ENCODE measurements around the gene PPP2R2C. TPM values are rescaled to one million over a fixed set of nuclear protein-coding genes. Genes with fewer than 3 reads are reported as not detected.
A peak's percentile ranks its signal among the peaks of the same experiment; 100 is the strongest.

Gene PPP2R2C
- total RNA-seq, 2 experiments from 2014 or later: not detected

DNA sequence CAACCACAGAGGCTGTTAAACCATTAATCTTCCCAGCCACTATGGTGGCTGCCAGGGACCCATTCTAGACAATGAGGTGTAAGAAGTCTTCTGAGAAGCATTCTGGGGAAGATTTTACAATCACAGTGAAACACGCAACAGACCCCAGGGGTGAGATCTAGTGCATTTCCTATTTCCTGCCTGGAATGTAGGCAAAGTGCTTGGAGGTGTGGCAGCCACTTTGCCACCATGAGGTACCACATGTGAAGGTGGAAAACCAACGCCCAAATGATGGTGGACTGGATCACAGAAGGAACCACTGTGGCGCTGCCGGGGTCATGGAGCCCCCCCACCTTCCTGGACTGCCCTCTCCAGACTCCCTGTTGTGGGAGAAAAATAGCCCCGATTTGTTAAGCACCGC, 140.9 kb downstream of the PPP2R2C start:
- Mint-ChIP-seq H3K4me1 (peaks cover 2% of the 10 kb centered on the region), H3K27ac (no peak overlapping the region), H3K9me3 (peaks cover 3% of the 10 kb centered on the region), H3K4me3 (no peak overlapping the region), H3K27me3 (peaks cover 20% of the 10 kb centered on the region), H3K36me3 (ENCODE audit: low read depth) (no peaks in the 10 kb centered on the region)
- CTCF ChIA-PET: interaction anchor here (0.6 to 14.4 kb wide), 33 partner anchors 10 to 1473 kb away, joined by 3 to 341 read pairs (median 5); partner anchors contain the start of genes JAKMIP1 and WFS1
- no peak for DNase-seq
- POLR2A ChIA-PET: interaction anchor here (0.5 to 1.5 kb wide), 3 partner anchors 57 to 152 kb away, joined by 3 to 6 read pairs (median 3); no protein-coding TSS in a partner anchor

GRCh38 chr4:6331018-6331417, 141.4 kb downstream of the PPP2R2C start:
- peak; percentile 47 for DNase-seq
- peaks cover 2% of the 10 kb centered on the region for H3K4me1 Mint-ChIP-seq
- H3K27ac Mint-ChIP-seq: no peak overlapping the region
- H3K9me3 Mint-ChIP-seq: peaks cover 3% of the 10 kb centered on the region
- CTCF ChIA-PET: interaction anchor here (0.6 to 14.4 kb wide), 35 partner anchors 10 to 1473 kb away, joined by 3 to 341 read pairs (median 4); partner anchors contain the start of genes JAKMIP1 and WFS1
- no peaks in the 10 kb centered on the region for H3K36me3 Mint-ChIP-seq (ENCODE audit: low read depth)
- POLR2A ChIA-PET: interaction anchor here (0.5 to 1.7 kb wide), 4 partner anchors 11 to 151 kb away, joined by 3 to 6 read pairs (median 4); no protein-coding TSS in a partner anchor
- H3K27me3 Mint-ChIP-seq: peaks cover 23% of the 10 kb centered on the region
- H3K4me3 Mint-ChIP-seq: no peak overlapping the region

- H3K9me3 Mint-ChIP-seq: peaks cover 3% of the 10 kb centered on the region
- CTCF ChIA-PET: interaction anchor here (0.6 to 14.4 kb wide), 29 partner anchors 9 to 508 kb away, joined by 3 to 341 read pairs (median 4); partner anchors contain the start of gene WFS1
Measured at GRCh38 chr4:6330384-6330767, 142.0 kb downstream of the PPP2R2C start.

DNA sequence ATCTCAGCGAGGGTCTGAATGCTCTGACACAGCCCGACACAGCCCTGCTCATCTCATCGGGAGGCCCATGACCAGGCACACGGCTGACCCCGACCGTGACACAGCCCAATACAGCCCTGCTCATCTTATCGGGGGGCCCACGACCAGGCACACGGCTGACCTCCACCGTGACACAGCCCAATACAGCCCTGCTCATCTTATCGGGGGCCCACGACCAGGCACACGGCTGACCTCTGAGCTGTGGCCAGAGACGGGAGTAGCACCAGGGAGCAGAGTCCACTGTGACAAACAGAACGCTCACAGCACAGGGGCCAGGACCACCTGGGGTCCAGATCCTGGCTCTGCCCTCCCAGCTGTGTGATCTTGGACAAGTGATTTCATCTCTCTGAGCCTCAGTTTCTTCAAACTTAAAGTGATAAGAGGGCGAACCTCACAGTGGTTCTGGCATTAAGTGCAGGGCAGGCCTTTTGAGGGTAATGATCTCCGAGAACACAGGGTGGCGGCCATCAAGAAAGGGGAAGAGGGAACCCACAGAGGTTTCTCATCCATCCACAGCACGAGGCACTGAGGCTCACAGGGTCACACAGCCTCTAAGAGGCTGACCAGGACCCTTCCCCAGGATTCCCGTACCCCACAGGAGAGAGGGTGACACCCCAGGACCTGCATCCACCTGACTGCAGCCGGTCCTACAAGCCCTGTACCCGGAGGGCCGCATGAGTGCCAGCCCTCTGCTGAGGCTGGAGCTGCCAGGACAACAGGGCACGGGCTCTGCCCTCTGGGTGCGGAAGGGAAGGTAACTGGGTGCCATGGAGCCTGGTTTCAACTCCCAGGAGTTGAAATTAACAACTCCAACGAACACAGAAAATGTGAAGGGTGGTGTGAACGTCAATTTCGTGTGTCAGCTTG, 142.7 kb downstream of the PPP2R2C start:
- Mint-ChIP-seq H3K4me3 (no peak overlapping the region), H3K9me3 (peaks cover 3% of the 10 kb centered on the region), H3K4me1 (peaks cover 8% of the 10 kb centered on the region), H3K27ac (no peak overlapping the region), H3K27me3 (peaks cover 21% of the 10 kb centered on the region), H3K36me3 (ENCODE audit: low read depth) (no peaks in the 10 kb centered on the region)
- no peak for DNase-seq
- ChIA-PET CTCF (interaction anchor here (1.3 to 14.4 kb wide), 17 partner anchors 9 to 331 kb away, joined by 3 to 341 read pairs (median 9); partner anchors contain the start of gene WFS1), POLR2A (interaction anchor here (1.7 kb wide), 1 partner anchor 10 kb away, joined by 4 read pairs; no protein-coding TSS in a partner anchor)

More at GRCh38 chr4:6330384-6330767, 142.0 kb downstream of the PPP2R2C start:
- DNase-seq: no peak
- H3K4me3 Mint-ChIP-seq: no peak overlapping the region
- POLR2A ChIA-PET: interaction anchor here (1.5 to 1.7 kb wide), 3 partner anchors 10 to 151 kb away, joined by 3 to 6 read pairs (median 4); no protein-coding TSS in a partner anchor
- no peaks in the 10 kb centered on the region for H3K36me3 Mint-ChIP-seq (ENCODE audit: low read depth)
- H3K4me1 Mint-ChIP-seq: peaks cover 4% of the 10 kb centered on the region
- H3K27ac Mint-ChIP-seq: no peak overlapping the region
- peaks cover 27% of the 10 kb centered on the region for H3K27me3 Mint-ChIP-seq

DNA sequence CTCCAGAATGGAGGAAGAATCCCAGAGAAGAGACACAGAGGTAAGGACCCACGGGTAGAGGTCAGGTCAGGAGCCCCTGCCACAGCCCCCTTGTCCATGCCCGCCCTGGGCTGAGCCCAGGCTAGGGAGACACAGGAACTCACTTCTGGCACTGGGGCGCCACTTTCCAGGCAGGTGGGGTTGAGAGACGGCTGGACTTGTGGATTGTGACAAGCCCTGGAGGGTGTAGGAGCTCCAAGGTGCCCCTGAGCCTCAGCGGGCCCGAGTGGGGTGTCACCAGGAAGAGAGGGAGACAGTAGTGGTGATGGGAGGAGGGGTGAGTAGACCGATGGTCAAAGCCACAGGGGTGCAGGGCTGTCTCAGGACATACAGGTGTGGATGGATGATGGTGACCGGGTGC, 143.9 kb downstream of the PPP2R2C start:
- no peaks in the 10 kb centered on the region for H3K36me3 Mint-ChIP-seq (ENCODE audit: low read depth)
- ChIA-PET POLR2A (interaction anchor here (1.5 kb wide), 1 partner anchor 130 kb away, joined by 5 read pairs; no protein-coding TSS in a partner anchor), CTCF (interaction anchor here (1.0 to 14.4 kb wide), 7 partner anchors 64 to 331 kb away, joined by 3 to 341 read pairs (median 17); partner anchors contain the start of gene WFS1)
- H3K27ac Mint-ChIP-seq: no peak overlapping the region
- H3K9me3 Mint-ChIP-seq: peaks cover 3% of the 10 kb centered on the region
- peaks cover 31% of the 10 kb centered on the region for H3K27me3 Mint-ChIP-seq
- H3K4me1 Mint-ChIP-seq: peaks cover 17% of the 10 kb centered on the region
- no peak overlapping the region for H3K4me3 Mint-ChIP-seq
- no peak for DNase-seq

- H3K4me1 Mint-ChIP-seq: peaks cover 27% of the 10 kb centered on the region
- POLR2A ChIA-PET: interaction anchor here (0.9 to 1.9 kb wide), 5 partner anchors 11 to 129 kb away, joined by 4 to 8 read pairs (median 5); partner anchors contain the start of gene JAKMIP1
- H3K36me3 Mint-ChIP-seq (ENCODE audit: low read depth): no peaks in the 10 kb centered on the region
- H3K4me3 Mint-ChIP-seq: no peak overlapping the region
- no peak overlapping the region for H3K27ac Mint-ChIP-seq
- peaks cover 33% of the 10 kb centered on the region for H3K27me3 Mint-ChIP-seq
- CTCF ChIA-PET: interaction anchor here (0.6 to 14.4 kb wide), 25 partner anchors 11 to 507 kb away, joined by 3 to 341 read pairs (median 4); partner anchors contain the start of gene WFS1
- peaks cover 3% of the 10 kb centered on the region for H3K9me3 Mint-ChIP-seq
- peak; percentile 84 for DNase-seq
Measured at GRCh38 chr4:6327220-6327917, 145.0 kb downstream of the PPP2R2C start.

DNA sequence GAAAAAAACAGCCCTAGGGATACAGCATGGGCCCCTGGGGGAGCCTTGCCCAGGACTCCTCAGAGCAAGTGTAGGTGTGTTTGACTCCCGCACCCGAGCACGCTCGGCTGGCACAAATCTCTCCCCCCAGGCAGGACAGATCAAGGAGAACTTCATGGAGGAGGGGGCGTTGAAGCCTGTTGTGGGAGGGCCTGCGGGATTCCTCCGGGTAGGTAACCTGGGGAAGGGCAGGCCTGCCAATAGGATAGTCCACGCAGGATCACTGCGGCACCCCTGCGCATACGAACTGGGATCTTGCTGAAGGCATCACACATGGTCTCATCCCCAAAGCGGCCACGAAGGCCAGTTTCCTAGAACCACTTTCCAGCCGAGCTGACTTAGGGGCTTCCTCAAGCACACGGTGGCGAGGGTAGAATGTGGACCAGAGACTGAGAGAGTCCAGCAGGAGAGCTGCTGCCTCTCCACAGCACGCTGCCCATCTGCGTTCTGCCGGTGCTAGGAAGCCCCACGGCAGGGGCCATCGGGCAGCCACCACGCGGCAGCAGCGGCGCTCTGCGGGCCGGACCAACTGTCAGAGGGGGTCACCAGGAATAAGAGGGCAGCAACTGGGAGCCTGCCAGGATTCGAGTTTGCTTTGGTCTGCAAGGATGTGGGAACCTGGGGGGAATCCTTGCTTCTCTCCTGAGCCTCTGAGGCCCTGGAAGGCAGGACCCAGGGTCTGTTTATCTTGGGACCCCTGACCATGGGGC, 145.9 kb downstream of the PPP2R2C start:
- no peak overlapping the region for H3K27ac Mint-ChIP-seq
- H3K36me3 Mint-ChIP-seq (ENCODE audit: low read depth): no peaks in the 10 kb centered on the region
- peaks cover under 1% of the 10 kb centered on the region for H3K9me3 Mint-ChIP-seq
- POLR2A ChIA-PET: interaction anchor here (1.2 to 1.9 kb wide), 3 partner anchors 56 to 126 kb away, joined by 5 to 8 read pairs (median 5); partner anchors contain the start of gene JAKMIP1
- H3K4me1 Mint-ChIP-seq: peaks cover 33% of the 10 kb centered on the region
- no peak overlapping the region for H3K4me3 Mint-ChIP-seq
- peaks cover 36% of the 10 kb centered on the region for H3K27me3 Mint-ChIP-seq
- CTCF ChIA-PET: interaction anchor here (0.8 to 14.4 kb wide), 9 partner anchors 10 to 329 kb away, joined by 3 to 341 read pairs (median 17); partner anchors contain the start of gene WFS1
- DNase-seq: no peak

DNA sequence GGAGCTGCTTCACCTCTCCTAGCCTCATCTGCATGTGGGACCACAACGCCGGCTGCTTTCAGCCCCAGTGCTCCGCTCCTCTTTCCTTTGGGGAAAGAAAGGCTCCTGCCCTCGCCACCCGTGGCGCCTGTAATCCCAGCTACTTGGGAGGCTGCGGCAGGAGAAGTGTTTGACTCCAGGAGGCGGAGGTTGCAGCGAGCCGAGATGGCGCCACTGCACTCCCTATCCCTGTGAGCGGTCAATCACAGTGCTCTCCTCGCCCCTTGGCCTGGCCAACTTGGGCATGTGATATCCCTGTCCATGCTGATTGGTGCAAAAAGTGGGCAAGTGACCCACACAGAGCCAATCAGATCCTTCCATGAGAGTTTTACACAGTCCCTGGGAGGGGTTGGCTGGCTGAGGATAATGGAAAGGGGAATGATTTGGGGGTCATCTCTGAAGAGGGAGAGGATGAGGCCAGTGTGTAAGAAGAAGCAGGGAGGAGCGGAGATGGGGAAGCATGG, 146.6 kb downstream of the PPP2R2C start:
- no peaks in the 10 kb centered on the region for H3K36me3 Mint-ChIP-seq (ENCODE audit: low read depth)
- ChIA-PET CTCF (interaction anchor here (3.5 to 14.4 kb wide), 3 partner anchors 62 to 327 kb away, joined by 21 to 341 read pairs (median 229); partner anchors contain the start of gene WFS1), POLR2A (interaction anchor here (1.9 kb wide), 1 partner anchor 75 kb away, joined by 8 read pairs; no protein-coding TSS in a partner anchor)
- H3K4me1 Mint-ChIP-seq: peaks cover 38% of the 10 kb centered on the region
- H3K27ac Mint-ChIP-seq: no peak overlapping the region
- no peak overlapping the region for H3K4me3 Mint-ChIP-seq
- DNase-seq: no peak
- no peaks in the 10 kb centered on the region for H3K9me3 Mint-ChIP-seq
- H3K27me3 Mint-ChIP-seq: peaks cover 36% of the 10 kb centered on the region

GRCh38 chr4:6324999-6325787, 147.2 kb downstream of the PPP2R2C start:
- ChIA-PET POLR2A (interaction anchor here (1.3 kb wide), 1 partner anchor 126 kb away, joined by 7 read pairs; no protein-coding TSS in a partner anchor), CTCF (interaction anchor here (1.3 to 14.4 kb wide), 5 partner anchors 8 to 326 kb away, joined by 4 to 341 read pairs (median 21); partner anchors contain the start of gene WFS1)
- Mint-ChIP-seq H3K4me1 (peaks cover 45% of the 10 kb centered on the region), H3K4me3 (no peak overlapping the region), H3K36me3 (ENCODE audit: low read depth) (no peaks in the 10 kb centered on the region), H3K27ac (no peak overlapping the region), H3K9me3 (no peaks in the 10 kb centered on the region), H3K27me3 (peaks cover 36% of the 10 kb centered on the region)
- peak; percentile 44 for DNase-seq

DNA sequence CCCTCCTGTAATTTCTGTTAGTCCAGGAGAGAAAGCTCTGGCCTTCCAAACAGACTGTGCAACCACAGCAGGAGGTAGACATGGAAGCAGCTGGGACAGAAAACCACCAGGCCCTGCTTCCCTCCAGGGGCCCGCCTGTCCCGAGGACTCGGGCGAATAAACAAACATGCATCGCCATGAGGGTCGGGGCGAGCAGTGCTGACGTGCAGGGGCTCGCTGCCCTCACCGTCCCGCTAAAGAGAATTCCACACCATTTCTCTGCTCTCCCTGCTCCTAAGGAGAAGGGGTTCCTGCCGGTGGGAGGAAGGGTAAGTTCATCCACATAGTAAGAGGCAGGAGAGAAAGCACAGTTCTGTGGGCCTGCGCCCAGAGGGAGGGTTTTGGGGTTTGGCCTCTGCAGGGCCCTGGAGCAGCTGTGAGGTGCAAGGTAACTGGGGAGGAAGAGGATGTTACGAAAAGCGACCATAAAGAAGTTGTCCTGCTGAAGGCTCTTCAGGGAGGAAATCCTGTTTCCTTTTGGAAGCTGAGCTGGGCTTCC, 147.9 kb downstream of the PPP2R2C start:
- H3K4me1 Mint-ChIP-seq: peaks cover 50% of the 10 kb centered on the region
- H3K27me3 Mint-ChIP-seq: peaks cover 34% of the 10 kb centered on the region
- ChIA-PET CTCF (interaction anchor here (1.3 to 14.4 kb wide), 5 partner anchors 9 to 326 kb away, joined by 4 to 341 read pairs (median 21); partner anchors contain the start of gene WFS1), POLR2A (interaction anchor here (0.8 to 1.4 kb wide), 3 partner anchors 67 to 125 kb away, joined by 3 to 7 read pairs (median 3); no protein-coding TSS in a partner anchor)
- no peak overlapping the region for H3K27ac Mint-ChIP-seq
- H3K9me3 Mint-ChIP-seq: no peaks in the 10 kb centered on the region
- no peak overlapping the region for H3K4me3 Mint-ChIP-seq
- DNase-seq: no peak
- no peaks in the 10 kb centered on the region for H3K36me3 Mint-ChIP-seq (ENCODE audit: low read depth)

All from activated CD4-positive, alpha-beta memory T cell treated with anti-CD3 and anti-CD28 coated beads, Interleukin-2, amount 10 ng/mL, durations not matched to agents 7 days and 5 days (primary cell).